HEK293T (cell line): ENCODE results near the gene XPO4.

Experiments
- CTCF ChIA-PET: fragments of 350-600 bp; formaldehyde crosslinking; extraction: SDS; loops from one replicate; lab custom pipeline; 2021; ENCODE audit warnings: antibody characterized with exemption, inconsistent platforms; lab: Yijun Ruan, JAX
- POLR2A ChIA-PET: fragments of 350-600 bp; formaldehyde crosslinking; extraction: SDS; loops from one replicate; lab custom pipeline; 2020; ENCODE audit warnings: antibody characterized with exemption, inconsistent platforms; lab: Yijun Ruan, JAX
- DNase-seq: peaks from one replicate; pipeline ENCODE4 v3.0.0; 2012; ENCODE audit warnings: mixed read lengths; ENCODE audit errors: extremely low spot score
- ARNT ChIP-seq: fragments of 450-650 bp; IDR thresholded peaks from 2 replicates; pipeline ENCODE4 v1.6.1; 2017; ENCODE audit warnings: mild to moderate bottlenecking
- BHLHE40 ChIP-seq: fragments of 450-650 bp; IDR thresholded peaks from 2 replicates; pipeline ENCODE4 v1.6.1; 2016; ENCODE audit warnings: mild to moderate bottlenecking, moderate library complexity, borderline replicate concordance
- CTBP1 ChIP-seq: fragments of 450-650 bp; IDR thresholded peaks from 2 replicates; pipeline ENCODE4 v1.6.1; 2016; ENCODE audit warnings: borderline replicate concordance
- ELF4 ChIP-seq: fragments of 450-650 bp; IDR thresholded peaks from 2 replicates; pipeline ENCODE4 v1.6.1; 2017; ENCODE audit warnings: antibody characterized with exemption
- FOXA1 ChIP-seq: fragments of 450-650 bp; IDR thresholded peaks from 2 replicates; pipeline ENCODE4 v1.6.1; 2016; ENCODE audit warnings: mild to moderate bottlenecking
- FOXK2 ChIP-seq: fragments of 450-650 bp; IDR thresholded peaks from 2 replicates; pipeline ENCODE4 v1.6.1; 2016; ENCODE audit warnings: mild to moderate bottlenecking
- FOXM1 ChIP-seq: fragments of 450-650 bp; IDR thresholded peaks from 2 replicates; pipeline ENCODE4 v1.6.1; 2017; ENCODE audit warnings: mild to moderate bottlenecking, borderline replicate concordance
- HDGF ChIP-seq: fragments of 450-650 bp; IDR thresholded peaks from 2 replicates; pipeline ENCODE4 v1.6.1; 2017; ENCODE audit warnings: antibody characterized with exemption, borderline replicate concordance
- L3MBTL2 ChIP-seq: fragments of 450-650 bp; conservative IDR thresholded peaks from 2 replicates; pipeline ENCODE4 v1.6.1; 2016; ENCODE audit warnings: mild to moderate bottlenecking
- LEF1 ChIP-seq: fragments of 450-650 bp; IDR thresholded peaks from 2 replicates; pipeline ENCODE4 v1.6.1; 2017; ENCODE audit warnings: mild to moderate bottlenecking, borderline replicate concordance
- NFRKB ChIP-seq: fragments of 450-650 bp; IDR thresholded peaks from 2 replicates; pipeline ENCODE4 v1.6.1; 2016; ENCODE audit warnings: mild to moderate bottlenecking, moderate library complexity
- PKNOX1 ChIP-seq: fragments of 450-650 bp; IDR thresholded peaks from 2 replicates; pipeline ENCODE4 v1.6.1; 2016
- SP1 ChIP-seq: fragments of 450-650 bp; IDR thresholded peaks from 2 replicates; pipeline ENCODE4 v1.6.1; 2017
- SUZ12 ChIP-seq: fragments of 450-650 bp; IDR thresholded peaks from 2 replicates; pipeline ENCODE4 v1.6.1; 2016; ENCODE audit warnings: mild to moderate bottlenecking
- TARDBP ChIP-seq: fragments of 450-650 bp; IDR thresholded peaks from 2 replicates; pipeline ENCODE4 v1.6.1; 2016
- ZNF384 ChIP-seq: fragments of 450-650 bp; IDR thresholded peaks from 2 replicates; pipeline ENCODE4 v1.6.1; 2016

XPO4 gene

DNA sequence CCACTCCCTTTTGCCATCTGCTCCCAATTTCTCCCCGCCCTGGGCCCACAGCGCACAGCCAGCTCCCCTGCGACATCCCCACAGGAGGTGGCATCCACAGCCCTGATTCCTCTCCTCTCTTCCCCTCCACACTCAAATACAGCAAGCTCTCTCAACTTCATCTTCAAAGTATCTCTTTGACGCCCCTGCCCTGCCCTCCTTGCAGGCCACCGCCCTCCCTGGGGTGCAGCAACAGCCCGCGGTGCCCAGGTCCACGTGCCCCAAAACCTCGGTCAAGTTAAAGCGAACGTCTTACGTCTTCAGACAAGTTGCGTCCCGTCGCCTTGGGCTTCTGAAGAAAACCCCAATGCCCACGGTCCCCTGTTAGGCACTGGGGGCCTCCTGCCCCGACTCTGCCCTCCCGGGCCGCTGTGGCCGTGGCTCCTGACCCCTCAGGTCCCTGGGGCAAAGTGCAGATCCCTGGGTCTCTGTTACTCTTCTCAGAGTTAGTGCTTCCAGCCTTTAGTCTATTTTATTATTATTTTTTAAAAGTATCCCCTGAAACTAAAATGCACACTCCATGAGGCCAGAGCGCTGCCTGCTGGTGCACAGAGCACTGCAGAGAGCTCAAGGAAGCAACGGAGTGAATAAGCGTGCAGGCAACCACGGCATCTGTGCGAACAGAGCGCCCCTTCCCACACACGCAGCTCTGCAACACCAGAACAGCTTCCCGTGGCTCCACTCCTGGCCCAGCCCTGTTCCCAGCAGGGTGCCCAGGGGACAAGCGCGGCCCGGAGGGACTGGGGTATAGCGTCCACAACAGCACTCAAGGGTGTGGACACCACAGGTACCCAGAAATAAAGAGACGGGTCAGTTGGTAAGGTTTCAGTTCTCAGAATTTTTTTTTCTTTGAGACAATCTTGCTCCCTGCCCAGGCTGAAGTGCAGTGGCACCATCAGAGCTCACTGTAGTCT, 172.6 kb downstream of the XPO4 start:
- POLR2A ChIA-PET, result interaction anchor here (1.3 kb wide), 1 partner anchor 43 kb away, joined by 4 read pairs; the partner anchor contains the start of gene EEF1AKMT1
- TF ChIP-seq BHLHE40 (no peak), FOXM1 (no peak), NFRKB (no peak), TARDBP (no peak), ELF4 (no peak), ZNF384 (no peak), CTBP1 (no peak), LEF1 (no peak), SP1 (no peak), L3MBTL2 (no peak), FOXA1 (no peak), PKNOX1 (no peak), FOXK2 (no peak)
- DNase-seq, result no peak
- CTCF ChIA-PET, result interaction anchor here (0.6 kb wide), 1 partner anchor 166 kb away, joined by 9 read pairs; no protein-coding TSS in a partner anchor

DNA sequence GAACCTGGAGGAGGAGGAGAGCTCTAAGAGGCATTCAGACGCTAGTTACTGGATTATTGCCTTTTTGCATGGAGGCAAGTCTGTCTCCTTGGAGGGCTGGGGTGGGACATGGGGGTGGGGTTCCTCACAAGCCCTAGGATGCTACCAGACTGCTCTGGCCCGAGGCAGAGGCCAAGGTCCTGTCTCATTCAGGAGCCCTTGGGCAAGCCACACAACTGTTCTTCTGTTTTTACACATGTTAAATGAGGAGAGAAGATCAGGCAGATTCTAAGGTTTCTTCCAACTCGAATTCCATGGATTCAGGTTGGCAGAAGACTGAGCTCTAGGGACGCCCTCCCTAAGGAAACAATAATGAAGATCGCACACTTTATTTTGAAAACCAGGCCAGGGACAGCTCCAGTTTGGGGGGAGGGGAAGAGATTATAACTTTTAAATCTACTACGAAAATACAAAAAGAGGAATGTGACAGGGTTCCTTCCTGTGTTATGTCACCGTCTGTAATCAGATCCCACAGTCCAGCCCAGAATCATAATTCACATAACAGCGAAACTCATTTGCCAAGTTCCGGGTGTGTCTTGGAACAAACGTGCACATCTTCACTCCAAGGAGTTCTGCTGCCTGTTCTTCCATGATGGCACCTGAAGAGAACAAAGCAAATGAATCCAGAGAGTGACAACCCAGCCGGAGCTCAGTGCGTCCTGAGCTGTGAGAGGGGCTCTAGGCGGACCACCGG, 173.8 kb downstream of the XPO4 start:
- TF ChIP-seq ARNT (no peak), ELF4 (no peak), SUZ12 (no peak), SP1 (no peak), LEF1 (no peak), ZNF384 (no peak), FOXK2 (no peak), HDGF (no peak), CTBP1 (no peak), FOXA1 (no peak), L3MBTL2 (no peak)
- CTCF ChIA-PET, result interaction anchor here (0.6 kb wide), 1 partner anchor 28 kb away, joined by 3 read pairs; no protein-coding TSS in a partner anchor
- POLR2A ChIA-PET, result no interaction called here
- DNase-seq, result no peak

- DNase-seq, result no peak
- ChIA-PET CTCF (no interaction called here), POLR2A (no interaction called here)
- TF ChIP-seq L3MBTL2 (no peak), BHLHE40 (no peak), ZNF384 (no peak), SUZ12 (no peak), NFRKB (no peak), CTBP1 (no peak), ARNT (no peak), FOXA1 (no peak), LEF1 (no peak), ELF4 (no peak), FOXK2 (no peak), SP1 (no peak), HDGF (no peak), FOXM1 (no peak), PKNOX1 (no peak), TARDBP (no peak)
These were observed 174.7 kb downstream of the XPO4 start for GRCh38 chr13:20727856-20728255.
